OCI-LY7 (cell line): ENCODE results near the gene DIAPH2.

Experiments
- CTCF ChIP-seq: fragments of 200-600 bp; sonication (generic); conservative IDR thresholded peaks from 2 replicates; pipeline ENCODE4 v1.5.1; 2014; ENCODE audit warnings: mild to moderate bottlenecking, antibody characterized with exemption, low read length, moderate library complexity, mixed read lengths
- EZH2phosphoT487 ChIP-seq: fragments of 200-600 bp; sonication (generic); IDR thresholded peaks from 2 replicates; pipeline ENCODE4 v1.6.1; 2018; ENCODE audit warnings: low read depth, borderline replicate concordance, mild to moderate bottlenecking, mixed run types, antibody characterized with exemption, low read length, moderate library complexity, mixed read lengths

GRCh38 chrX:96687776-96688175 is 3.1 kb downstream of the DIAPH2 start:
- TF ChIP-seq CTCF (no peak), EZH2phosphoT487 (no peak)
